Motor neuron (in vitro differentiated cells): Measurements from ENCODE around the gene DNAH10. TPM values are rescaled to one million over a fixed set of nuclear protein-coding genes. Genes with fewer than 3 reads are reported as not detected.

Experiments
- ATAC-seq, 8 experiments: fragments of 200-7000 bp; cut with Tn5 transposase; replicated peaks in 6 of 8; 2 replicates each; pipeline ENCODE4 v1.8.0; 2021; ENCODE audit warnings: mild to moderate bottlenecking in 8 of 8, moderate library complexity in 8 of 8
- H3K27ac ChIP-seq, 2 donors: fragments of 250-450 bp; sonication (Bioruptor Pico); 2 replicates each; pipeline ENCODE4 v1.9.0; 2021; ENCODE audit warnings: antibody characterized with exemption in 2 of 2, mild to moderate bottlenecking in 2 of 2, moderate library complexity in 1 of 2
- H3K4me1 ChIP-seq, 2 donors: fragments of 250-450 bp; sonication (Bioruptor Pico); replicated peaks in 1 of 2; 2 replicates each; pipeline ENCODE4 v1.6.1; 2021; ENCODE audit warnings: antibody characterized with exemption in 2 of 2, mild to moderate bottlenecking in 2 of 2, moderate library complexity in 1 of 2
- H3K4me3 ChIP-seq, 5 donors: fragments of 250-450 bp; sonication (Bioruptor Pico); 2 replicates each; pipeline ENCODE4 v1.9.0; 2021; ENCODE audit warnings: antibody characterized with exemption in 5 of 5, mild to moderate bottlenecking in 5 of 5, moderate library complexity in 4 of 5
- WGBS, 10 experiments: fragments of 450-650 bp; shearing (Covaris generic); methylation state at CpG; one replicate each; pipeline ENCODE4 v1.0.0; 2022; 5-methylcytosine and 5-hydroxymethylcytosine counted together
- in situ Hi-C, 9 experiments: fragments of 400-800 bp; cut with MboI; loops; one replicate each; pipeline ENCODE4 v1.15.0; 2021; ENCODE audit warnings: low sequenced_read_pairs in 9 of 9, low pct_unique_long_range_greater_than_20kb in 2 of 9; ENCODE audit not compliant: unreplicated experiment in 9 of 9
- total RNA-seq, 8 experiments: library from RNA; unstranded; fragments of 300-600 nt; gene quantifications; 2 replicates each; pipeline versions ENCODE4 v1.2.3 to v1.2.4, GENCODE V29; 2022

The DNAH10 gene
- total RNA-seq, 8 experiments from 2014 or later: 0.67 to 153 (median 2.2) TPM

DNA sequence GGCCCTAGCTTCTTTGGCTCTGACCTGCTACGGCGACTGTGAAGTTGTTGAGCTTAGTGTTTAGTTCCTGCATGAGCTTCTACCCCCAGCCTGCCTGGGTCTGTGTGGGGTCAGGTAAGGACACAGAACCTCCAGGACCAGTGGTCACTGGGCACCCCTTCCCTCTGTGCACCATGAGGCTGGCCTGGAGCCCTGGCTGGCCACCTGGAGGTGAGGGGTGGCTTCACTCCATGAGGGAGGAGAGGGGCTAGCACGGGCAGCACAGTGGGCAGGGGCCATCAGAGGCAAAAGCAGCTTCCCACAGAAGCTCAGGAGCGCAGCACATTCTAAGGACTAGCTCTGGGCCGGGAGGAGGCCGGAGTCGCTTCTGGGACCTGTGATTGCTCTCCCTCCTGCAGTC lies 173.9 kb downstream of the DNAH10 start:
- H3K27ac ChIP-seq: no peak overlapping the region
- in situ Hi-C loops: no loop called here

DNA sequence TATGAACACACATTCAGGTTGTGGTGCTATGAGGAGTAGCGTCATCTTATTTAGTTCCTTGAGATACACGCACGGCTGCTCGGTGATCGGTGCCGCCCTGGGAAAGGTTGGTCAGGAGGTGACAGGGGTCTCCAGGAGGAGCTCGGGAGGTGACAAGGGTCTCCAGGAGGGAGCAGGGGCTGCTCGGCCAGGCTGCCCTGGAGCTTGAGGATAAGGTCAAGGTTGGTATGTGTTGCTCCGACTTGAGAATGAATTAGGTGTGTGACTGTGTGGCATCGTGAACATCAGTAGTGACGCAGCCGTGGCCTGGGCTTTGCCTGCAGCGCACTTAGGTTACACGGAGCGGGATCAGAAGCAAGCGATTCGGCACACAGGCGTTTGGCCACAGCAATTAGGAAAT lies 174.4 kb downstream of the DNAH10 start:
- WGBS, 10 experiments: 85 to 100% (median 96%) methylated on average over 3 to 9 of the region's 18 CpGs; no CpG with 5 or more reads in 4 of the 10 experiments
- Histone ChIP-seq H3K4me3 (no peak overlapping the region), H3K4me1 (no peaks in the 10 kb centered on the region), H3K27ac (no peak overlapping the region)
- in situ Hi-C loops: no loop called here
- no peak for ATAC-seq

More for the DNA sequence above, 173.9 kb downstream of the DNAH10 start:
- no peak overlapping the region for H3K4me3 ChIP-seq
- H3K4me1 ChIP-seq: no peaks in the 10 kb centered on the region
- 70 to 100% (median 78%) methylated on average over 1 to 7 of the region's 7 CpGs; no CpG with 5 or more reads in 5 of the 10 experiments for WGBS, 10 experiments
- no peak for ATAC-seq

DNA sequence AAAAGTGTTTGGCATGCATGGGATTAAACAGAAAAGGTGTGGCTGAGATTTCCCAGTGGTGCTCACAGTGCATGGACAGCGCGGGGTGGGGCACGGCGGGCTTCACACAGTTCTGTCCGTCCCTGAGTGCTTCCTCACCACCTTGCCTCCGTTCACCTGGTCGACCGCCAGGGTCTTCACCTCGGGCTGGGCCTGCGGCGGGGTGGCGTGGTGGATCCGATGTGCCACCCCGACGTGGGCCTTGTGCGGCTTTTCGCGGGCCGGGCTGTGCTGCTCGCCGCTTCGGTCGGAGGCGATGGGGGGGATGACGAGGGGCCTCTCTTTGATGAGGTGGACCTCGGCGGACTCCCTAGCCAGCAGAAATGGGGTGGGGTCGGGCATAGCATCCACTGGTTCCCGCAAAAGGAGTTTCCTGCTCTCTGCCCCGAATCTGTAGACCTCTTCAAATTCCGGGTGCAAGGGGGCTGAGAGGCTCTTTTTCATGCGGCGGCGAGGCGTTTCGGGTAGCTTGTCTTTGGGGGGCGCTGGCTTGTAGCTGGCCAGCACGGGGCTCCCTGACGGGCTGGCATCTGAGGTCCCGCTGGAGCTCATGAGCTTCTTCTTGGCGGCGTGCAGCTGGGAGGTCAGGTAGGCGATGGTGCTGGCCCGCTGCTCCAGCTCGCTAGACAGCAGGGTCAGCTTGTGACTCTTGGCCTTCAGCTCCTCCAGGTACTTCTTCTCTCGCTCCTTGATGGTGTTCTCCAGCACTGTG lies 175.0 kb downstream of the DNAH10 start:
- H3K27ac ChIP-seq: no peak overlapping the region
- H3K4me3 ChIP-seq: no peak overlapping the region
- in situ Hi-C loops: no loop called here
- WGBS, 10 experiments: 80 to 100% (median 92%) methylated on average over 1 to 16 of the region's 46 CpGs; no CpG with 5 or more reads in 2 of the 10 experiments
- no peaks in the 10 kb centered on the region for H3K4me1 ChIP-seq
- ATAC-seq: no peak

DNA sequence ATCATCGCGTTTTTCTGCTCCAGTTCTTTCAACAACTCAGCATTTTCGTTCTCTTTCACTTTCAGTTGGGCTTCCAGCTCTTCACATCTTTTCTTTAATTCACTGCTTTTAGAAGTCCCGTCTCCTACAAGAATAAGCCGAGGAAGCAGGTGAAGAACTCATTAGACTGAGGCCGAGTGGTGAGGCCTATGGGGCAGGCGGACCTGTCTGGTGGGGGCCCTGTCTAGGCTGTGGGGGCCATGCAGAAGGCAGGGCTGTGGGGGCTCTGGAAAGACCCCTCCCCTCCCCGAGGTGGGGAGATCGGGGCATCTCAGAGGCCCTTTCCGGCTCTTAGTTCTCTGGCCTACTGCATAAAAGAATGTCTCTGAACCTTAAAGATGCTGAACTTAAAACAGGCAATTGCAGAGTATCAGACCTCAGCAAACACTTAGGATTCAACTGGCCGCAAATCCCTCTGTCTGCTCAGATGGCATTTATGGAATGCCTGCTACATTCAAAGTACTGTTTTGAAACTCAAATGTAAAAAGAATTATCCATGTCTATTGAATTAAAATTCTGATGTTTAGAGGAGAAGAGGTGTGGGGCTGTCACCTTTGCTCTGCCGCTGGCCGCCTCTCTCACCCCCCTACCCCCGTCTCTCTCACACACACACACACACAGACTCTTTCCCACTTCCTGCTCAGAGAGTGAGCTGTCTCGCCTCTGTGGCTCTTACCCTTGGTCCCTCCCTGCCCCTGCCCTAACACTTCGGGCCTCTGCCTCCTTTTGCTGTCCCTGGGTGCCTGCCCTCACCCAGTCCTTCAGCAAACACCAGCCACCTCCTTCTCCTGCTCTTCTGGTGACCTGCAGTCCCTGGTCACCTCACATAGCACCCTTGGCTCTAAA lies 175.8 kb downstream of the DNAH10 start:
- WGBS, 10 experiments: 67 to 100% (median 96%) methylated on average over 1 to 8 of the region's 16 CpGs; no CpG with 5 or more reads in 2 of the 10 experiments
- H3K27ac ChIP-seq: no peak overlapping the region
- peak in 1 of 8 experiments; percentile 19 for ATAC-seq
- H3K4me3 ChIP-seq: no peak overlapping the region
- no peaks in the 10 kb centered on the region for H3K4me1 ChIP-seq
- in situ Hi-C loops: no loop called here

DNA sequence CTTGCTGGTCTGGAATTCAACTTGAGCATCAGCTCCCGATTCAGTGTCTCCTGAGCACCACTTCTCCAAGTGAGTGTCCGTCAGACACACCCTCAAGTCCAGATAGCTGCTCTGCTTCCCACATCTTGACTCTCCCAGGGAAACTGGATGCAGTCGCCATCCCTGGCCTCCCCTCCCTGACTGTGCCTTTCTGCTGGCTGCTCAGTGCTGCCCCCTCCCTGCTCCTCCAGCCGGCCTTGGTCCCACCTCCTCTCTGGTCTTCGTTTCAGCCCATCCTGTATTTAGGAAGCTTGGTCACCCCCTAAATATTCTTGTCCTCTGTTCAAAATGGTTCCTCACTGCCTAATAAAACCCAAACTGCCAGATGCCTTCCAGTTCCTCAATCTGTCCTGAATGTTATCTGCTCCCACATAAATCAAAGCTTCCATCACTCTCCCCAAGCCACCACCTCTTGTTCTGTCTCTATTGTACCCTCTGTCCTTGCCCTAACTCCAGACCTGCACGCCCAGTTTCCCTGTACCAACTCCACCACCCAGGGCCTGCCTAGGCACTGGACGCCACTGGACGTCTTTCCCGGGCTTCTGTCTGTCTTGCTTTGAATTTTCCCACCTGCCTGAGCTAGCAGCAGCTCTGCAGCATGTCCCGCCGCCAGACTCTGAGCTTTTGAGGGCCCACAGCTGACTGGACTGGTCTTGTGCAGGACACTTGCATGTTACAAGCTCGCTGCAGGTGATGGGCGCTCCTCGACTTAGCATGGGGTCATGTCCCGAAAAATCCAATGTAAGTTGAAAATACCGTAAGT lies 176.8 kb downstream of the DNAH10 start:
- in situ Hi-C loops: no loop called here
- Histone ChIP-seq H3K4me3 (no peak overlapping the region), H3K4me1 (no peaks in the 10 kb centered on the region), H3K27ac (no peak overlapping the region)
- peak in 4 of 8 experiments; percentile 39 to 54 (median 41) for ATAC-seq
- 19 to 95% (median 80%) methylated on average over 1 to 14 of the region's 16 CpGs; no CpG with 5 or more reads in 1 of the 10 experiments for WGBS, 10 experiments

DNA sequence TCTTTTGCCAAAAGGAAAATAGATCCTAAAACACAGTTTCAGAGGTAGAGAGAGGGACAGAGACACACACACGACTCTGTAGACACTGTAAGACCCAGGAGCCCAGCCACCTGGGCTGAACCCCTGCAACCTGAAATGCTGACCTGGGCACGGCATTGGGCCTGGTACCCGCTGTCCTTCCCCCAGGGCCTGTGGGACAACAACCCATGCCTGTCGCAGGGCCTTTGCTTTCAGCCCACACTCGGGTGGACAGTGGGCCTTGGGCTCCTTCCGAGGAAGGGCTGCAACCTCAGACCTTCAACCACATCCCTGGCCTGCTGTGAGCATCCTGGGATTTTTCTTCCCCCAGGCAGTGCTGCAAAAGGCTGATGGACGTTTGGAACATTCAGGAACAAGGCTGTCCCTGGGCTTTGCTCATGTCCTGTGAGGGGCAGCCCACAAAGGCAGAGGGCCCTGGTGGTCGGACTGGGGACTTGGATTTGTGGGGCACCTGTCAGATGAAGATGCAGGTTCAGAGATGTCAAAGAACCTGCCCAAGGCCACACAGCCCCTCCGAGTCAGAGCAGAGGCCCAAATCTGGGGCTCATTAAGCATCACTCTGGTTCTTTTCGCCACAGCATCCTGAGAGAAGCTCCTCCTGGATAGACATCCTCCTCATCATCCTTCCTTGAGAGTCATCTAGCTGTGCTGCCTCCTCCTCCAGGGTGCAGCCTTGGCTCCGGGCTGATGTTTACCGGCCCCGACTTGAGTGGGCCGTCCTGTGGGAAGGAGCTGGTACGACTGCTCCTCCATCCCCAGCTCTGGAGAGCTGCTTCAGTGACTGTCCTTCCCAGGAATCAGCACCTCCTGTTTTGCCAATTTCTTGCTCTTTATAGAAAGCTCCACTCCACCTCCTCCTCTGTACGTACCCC lies 177.9 kb downstream of the DNAH10 start:
- 57 to 100% (median 78%) methylated on average over 2 to 12 of the region's 16 CpGs; no CpG with 5 or more reads in 3 of the 10 experiments for WGBS, 10 experiments
- H3K27ac ChIP-seq: no peak overlapping the region
- no peaks in the 10 kb centered on the region for H3K4me1 ChIP-seq
- in situ Hi-C loops: no loop called here
- no peak for ATAC-seq
- H3K4me3 ChIP-seq: no peak overlapping the region

DNA sequence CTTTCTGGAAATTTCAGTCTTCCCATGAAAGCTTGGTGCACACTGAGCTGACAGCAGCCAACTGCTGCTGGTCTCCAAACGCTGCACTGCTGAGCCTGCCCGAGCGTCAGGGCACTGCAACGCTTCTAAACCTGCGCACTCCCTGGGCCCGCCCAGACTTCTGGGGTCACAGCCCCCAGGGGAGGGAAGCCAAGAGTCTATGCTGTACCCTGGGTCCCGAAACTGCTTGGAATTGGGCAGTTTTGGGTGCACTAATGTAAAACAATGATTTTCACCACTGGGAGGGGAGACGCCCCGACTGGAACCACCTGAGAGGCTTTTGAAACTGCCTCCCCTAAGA lies 178.5 kb downstream of the DNAH10 start:
- in situ Hi-C loops: no loop called here
- WGBS, 10 experiments: 70 to 100% (median 85%) methylated on average over 1 to 5 of the region's 9 CpGs; no CpG with 5 or more reads in 4 of the 10 experiments

DNA sequence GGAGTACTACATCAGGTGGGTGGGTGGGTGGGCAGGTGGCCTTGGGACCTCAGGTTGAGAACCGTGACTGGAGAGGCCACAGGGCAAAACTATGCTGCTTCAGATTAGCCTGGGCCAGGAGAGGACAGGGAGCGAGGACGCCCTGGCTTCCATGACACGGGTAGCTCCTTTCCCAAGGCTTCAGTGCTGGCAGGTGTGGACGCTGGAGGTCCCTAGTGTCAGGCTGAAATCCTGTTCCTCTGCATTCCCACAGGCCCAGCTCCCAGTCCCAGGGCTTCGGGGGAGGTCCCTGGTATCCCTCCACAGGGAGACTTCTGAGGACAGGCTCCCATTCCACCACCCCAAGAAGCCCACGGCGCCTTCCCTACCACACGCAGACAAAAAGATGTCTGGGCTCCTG lies 178.9 kb downstream of the DNAH10 start:
- in situ Hi-C loops: no loop called here
- no peak for ATAC-seq
- H3K4me1 ChIP-seq: no peaks in the 10 kb centered on the region
- no peak overlapping the region for H3K4me3 ChIP-seq
- H3K27ac ChIP-seq: no peak overlapping the region
- 67 to 97% (median 90%) methylated on average over 3 to 6 of the region's 9 CpGs; no CpG with 5 or more reads in 7 of the 10 experiments for WGBS, 10 experiments

More for the DNA sequence above, 178.5 kb downstream of the DNAH10 start:
- no peak overlapping the region for H3K27ac ChIP-seq
- no peak for ATAC-seq
- H3K4me3 ChIP-seq: no peak overlapping the region
- H3K4me1 ChIP-seq: no peaks in the 10 kb centered on the region

DNA sequence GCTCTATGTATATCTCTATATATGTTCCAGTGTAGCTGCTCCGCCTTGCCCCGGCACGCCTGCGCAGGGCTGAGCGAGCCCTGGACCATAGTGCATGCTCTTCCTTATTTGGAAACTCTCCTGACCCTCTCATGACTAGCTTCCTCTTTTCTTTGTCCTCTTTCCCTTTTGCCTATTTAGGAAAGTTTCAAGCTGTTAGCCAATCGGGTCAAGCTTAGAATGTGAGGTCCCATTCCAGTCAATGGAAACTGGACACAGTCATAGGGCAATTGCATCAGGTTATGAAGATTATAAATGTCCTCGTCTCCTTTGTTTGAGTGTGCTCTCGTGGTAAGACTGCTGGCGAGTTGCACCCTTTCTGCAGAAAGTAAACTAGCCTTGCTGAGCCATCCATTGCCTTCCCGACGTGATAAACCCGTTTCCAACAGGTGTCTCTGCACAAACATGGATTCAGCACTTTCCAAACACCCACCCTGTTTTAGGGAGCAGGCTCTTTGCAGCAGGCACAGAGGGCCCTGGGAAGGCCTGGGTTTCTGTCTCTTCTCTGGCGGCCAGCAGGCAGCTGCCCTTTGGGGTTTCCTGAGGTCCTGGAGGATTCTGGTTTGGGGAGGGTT lies 179.6 kb downstream of the DNAH10 start:
- in situ Hi-C loops: no loop called here
- Histone ChIP-seq H3K4me1 (peaks cover 0 to 2% of the 10 kb centered on the region in 2 donors), H3K4me3 (no peak overlapping the region), H3K27ac (no peak overlapping the region)
- ATAC-seq: no peak
- 76 to 98% (median 91%) methylated on average over 3 to 10 of the region's 13 CpGs; no CpG with 5 or more reads in 2 of the 10 experiments for WGBS, 10 experiments

DNA sequence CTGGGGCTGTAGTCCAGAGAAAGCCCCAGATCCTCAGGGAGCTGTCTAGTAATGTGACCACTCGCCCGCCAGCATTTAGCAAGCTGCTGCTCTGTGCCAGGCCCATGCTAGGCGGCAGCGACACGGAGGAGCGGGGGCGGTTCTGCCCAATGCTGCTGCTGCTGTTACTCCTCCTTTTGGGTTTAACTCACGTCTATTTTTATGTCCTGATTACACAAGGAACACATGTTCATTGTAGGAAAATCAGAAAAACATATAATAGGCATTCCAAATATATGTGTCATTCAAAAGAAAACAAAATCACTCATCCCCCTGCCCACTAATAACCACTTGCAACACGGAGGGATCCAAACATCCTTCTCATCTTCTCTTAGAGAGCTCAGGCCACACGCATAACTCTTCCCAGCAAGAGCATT lies 180.1 kb downstream of the DNAH10 start:
- WGBS, 10 experiments: 26 to 100% (median 80%) methylated on average over 1 to 10 of the region's 10 CpGs; no CpG with 5 or more reads in 1 of the 10 experiments
- ATAC-seq: no peak
- H3K27ac ChIP-seq: no peak overlapping the region

DNA sequence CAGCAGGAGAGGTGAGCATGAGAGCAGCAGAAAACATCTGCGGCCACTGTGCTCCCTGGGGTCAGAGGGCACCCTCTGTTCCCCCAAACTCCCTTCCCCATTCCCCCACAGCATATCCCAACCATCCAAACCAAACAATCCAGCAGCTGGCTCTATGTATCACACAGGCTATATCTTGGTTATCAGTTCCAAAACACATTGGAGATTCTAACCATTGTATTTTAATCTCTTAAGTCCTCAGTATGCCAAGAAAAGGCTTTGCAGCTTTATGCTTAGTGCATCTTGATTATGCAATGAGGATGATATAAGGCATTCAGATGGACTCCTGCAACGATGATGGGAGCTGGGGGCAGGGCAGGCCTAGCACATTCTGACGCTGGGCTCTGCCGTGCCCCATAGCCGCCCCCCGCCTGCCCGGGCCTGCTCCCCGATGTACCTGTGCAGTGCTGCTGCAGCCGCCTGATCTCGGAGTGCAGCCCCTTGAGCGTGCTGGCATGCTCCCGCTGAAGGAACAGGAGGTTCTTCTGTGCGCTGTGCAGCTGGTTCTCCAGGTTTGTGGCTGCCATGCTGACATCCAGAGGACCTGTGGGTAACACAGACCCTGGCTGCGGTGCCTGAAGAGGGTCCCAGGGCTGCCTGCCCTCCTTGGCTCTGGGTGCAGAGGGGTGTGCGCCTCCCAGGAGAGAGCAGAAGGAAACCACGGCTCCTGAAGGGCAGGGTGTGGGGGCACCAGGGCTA lies 181.0 kb downstream of the DNAH10 start:
- in situ Hi-C loops: no loop called here
- no peak overlapping the region for H3K4me3 ChIP-seq
- ATAC-seq: peak in 1 of 8 experiments; percentile 29
- H3K4me1 ChIP-seq: peaks cover 12 to 15% of the 10 kb centered on the region in 2 donors
- 67 to 100% (median 93%) methylated on average over 1 to 5 of the region's 16 CpGs; no CpG with 5 or more reads in 5 of the 10 experiments for WGBS, 10 experiments
- H3K27ac ChIP-seq: no peak overlapping the region

More for the DNA sequence above, 180.1 kb downstream of the DNAH10 start:
- H3K4me1 ChIP-seq: peaks cover 4 to 7% of the 10 kb centered on the region in 2 donors
- in situ Hi-C loops: no loop called here
- no peak overlapping the region for H3K4me3 ChIP-seq
